ENCODE results near the gene MYO1E. TPM values are rescaled to one million over a fixed set of nuclear protein-coding genes. Genes with fewer than 3 reads are reported as not detected.

Gene MYO1E
- total and polyA plus RNA-seq, 2 donors from 2014 or later: 41.9 to 198 TPM

DNA sequence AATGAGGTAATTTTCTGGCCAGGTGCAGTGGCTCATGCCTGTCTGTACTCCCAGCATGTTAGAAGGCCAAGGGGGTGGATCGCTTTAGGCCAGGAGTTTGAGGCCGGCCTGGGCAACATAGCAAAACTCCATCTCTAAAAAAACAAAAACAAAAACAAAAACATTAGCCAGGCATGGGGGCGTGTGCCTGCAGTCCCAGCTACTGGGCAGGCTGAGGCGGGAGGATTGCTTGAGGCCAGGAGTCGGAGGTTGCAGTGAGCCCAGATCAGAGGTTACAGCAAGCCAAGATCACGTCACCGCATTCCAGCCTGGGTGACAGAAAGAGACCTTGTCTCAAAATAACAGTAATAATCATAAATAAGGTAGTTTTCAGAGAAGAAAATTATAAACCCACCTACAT lies 110.4 kb downstream of the MYO1E start:
- intact Hi-C loops (cut with DNase I): no loop called here
- Histone ChIP-seq H3K9me3 (ENCODE audit: control insufficient read depth in 2 of 3, insufficient read depth in 1 of 3, low read length in 3 of 3) (no peaks in the 10 kb centered on the region), H3K27ac (ENCODE audit: low read depth in 2 of 2, low read length in 2 of 2) (no peak overlapping the region), H3K27me3 (ENCODE audit: control insufficient read depth, insufficient read depth, low read length) (no peaks in the 10 kb centered on the region), H3K4me3 (ENCODE audit: low read length in 3 of 3) (no peak overlapping the region), H3K9ac (ENCODE audit: low read length in 3 of 3) (no peak overlapping the region), H3K36me3 (ENCODE audit: control insufficient read depth in 2 of 3, insufficient read depth in 3 of 3, low read length in 3 of 3) (no peaks in the 10 kb centered on the region), H3K4me1 (ENCODE audit: control insufficient read depth in 2 of 3, insufficient read depth in 2 of 3, low read depth in 1 of 3, low read length in 3 of 3) (no peaks in the 10 kb centered on the region)
- DNase-seq (no peak), FAIRE-seq (no peak)
- TF ChIP-seq CTCF (IDR thresholded peaks at IDR 0.05; ENCODE audit: borderline replicate concordance, extremely low read depth, insufficient read depth): no peak

DNA sequence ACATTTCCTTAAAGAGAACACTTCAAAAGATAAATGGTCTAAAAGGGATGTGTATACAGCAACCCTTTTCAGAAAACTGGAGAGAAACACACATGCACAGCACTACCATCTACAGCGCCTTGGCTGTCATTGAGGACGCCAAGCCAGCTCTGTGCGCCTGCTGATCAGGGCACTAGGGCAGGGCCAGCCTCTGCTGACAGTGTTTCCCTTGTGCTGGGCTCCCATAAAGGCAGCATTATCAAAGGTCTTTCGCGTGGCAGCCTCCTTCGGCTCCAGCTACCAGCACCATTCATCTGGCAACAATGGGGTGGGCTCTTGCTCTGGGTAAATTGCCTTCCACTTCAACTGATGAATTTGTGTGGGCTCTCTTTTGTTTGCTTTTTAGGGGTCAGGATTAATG lies 112.6 kb downstream of the MYO1E start:
- TF ChIP-seq CTCF (IDR thresholded peaks at IDR 0.05; ENCODE audit: borderline replicate concordance, extremely low read depth, insufficient read depth): no peak
- intact Hi-C loops (cut with DNase I): no loop called here
- Histone ChIP-seq H3K9ac (ENCODE audit: low read length in 3 of 3) (no peak overlapping the region), H3K4me3 (ENCODE audit: low read length in 3 of 3) (no peak overlapping the region), H3K4me1 (ENCODE audit: control insufficient read depth in 2 of 3, insufficient read depth in 2 of 3, low read depth in 1 of 3, low read length in 3 of 3) (no peaks in the 10 kb centered on the region), H3K27me3 (ENCODE audit: control insufficient read depth, insufficient read depth, low read length) (no peaks in the 10 kb centered on the region), H3K36me3 (ENCODE audit: control insufficient read depth in 2 of 3, insufficient read depth in 3 of 3, low read length in 3 of 3) (no peaks in the 10 kb centered on the region), H3K9me3 (ENCODE audit: control insufficient read depth in 2 of 3, insufficient read depth in 1 of 3, low read length in 3 of 3) (no peaks in the 10 kb centered on the region), H3K27ac (ENCODE audit: low read depth in 2 of 2, low read length in 2 of 2) (no peak overlapping the region)
- DNase-seq (no peak), FAIRE-seq (no peak)

- H3K4me3 ChIP-seq (ENCODE audit: low read length in 3 of 3): no peak overlapping the region
- H3K36me3 ChIP-seq (ENCODE audit: control insufficient read depth in 2 of 3, insufficient read depth in 3 of 3, low read length in 3 of 3): no peaks in the 10 kb centered on the region
- no peaks in the 10 kb centered on the region for H3K27me3 ChIP-seq (ENCODE audit: control insufficient read depth, insufficient read depth, low read length)
- no peak overlapping the region for H3K27ac ChIP-seq (ENCODE audit: low read depth in 2 of 2, low read length in 2 of 2)
- intact Hi-C loops (cut with DNase I): no loop called here
- DNase-seq (no peak), FAIRE-seq (no peak)
- TF ChIP-seq CTCF (IDR thresholded peaks at IDR 0.05; ENCODE audit: borderline replicate concordance, extremely low read depth, insufficient read depth): no peak
- no peaks in the 10 kb centered on the region for H3K9me3 ChIP-seq (ENCODE audit: control insufficient read depth in 2 of 3, insufficient read depth in 1 of 3, low read length in 3 of 3)
- no peaks in the 10 kb centered on the region for H3K4me1 ChIP-seq (ENCODE audit: control insufficient read depth in 2 of 3, insufficient read depth in 2 of 3, low read depth in 1 of 3, low read length in 3 of 3)
- H3K9ac ChIP-seq (ENCODE audit: low read length in 3 of 3): no peak overlapping the region
Measured at GRCh38 chr15:59259137-59259943, 113.3 kb downstream of the MYO1E start.

Measured in kidney (tissue), 14 donors.